Stimulated activated naive B cell treated with anti-CD40 and anti-IgM and Interleukin-4, amounts not matched to agents 10 μg/mL and 1 μg/mL and 100 μg/mL, for 72 hours (primary cell): ENCODE results near the gene ACTA2.

Experiments used
- ATAC-seq, 2 donors: fragments of 150-1000 bp; cut with Tn5 transposase; replicated peaks; 2 replicates each; pipeline ENCODE4 v1.10.0; 2021; ENCODE audit warnings: moderate library complexity in 1 of 2
- DNase-seq: peaks from one replicate; pipeline ENCODE4 v3.0.0; 2021
- H3K27ac Mint-ChIP-seq: one replicate; pipeline ENCODE4 v1.8.0; 2022; ENCODE audit warnings: mild to moderate bottlenecking, mixed read lengths
- H3K27me3 Mint-ChIP-seq, 2 donors: one replicate each; pipeline ENCODE4 v1.8.0; 2022; ENCODE audit warnings: mixed read lengths in 2 of 2
- H3K36me3 Mint-ChIP-seq, 2 donors: one replicate each; pipeline ENCODE4 v1.8.0; 2022; ENCODE audit warnings: mixed read lengths in 2 of 2, mild to moderate bottlenecking in 1 of 2
- H3K4me1 Mint-ChIP-seq, 2 donors: one replicate each; pipeline ENCODE4 v1.8.0; 2022; ENCODE audit warnings: mixed read lengths in 2 of 2, mild to moderate bottlenecking in 1 of 2
- H3K4me3 Mint-ChIP-seq, 2 donors: one replicate each; pipeline ENCODE4 v1.8.0; 2022; ENCODE audit warnings: mild to moderate bottlenecking in 2 of 2, mixed read lengths in 2 of 2, moderate library complexity in 1 of 2
- H3K9me3 Mint-ChIP-seq, 2 donors: one replicate each; pipeline ENCODE4 v1.8.0; 2022; ENCODE audit warnings: mixed read lengths in 2 of 2, mild to moderate bottlenecking in 1 of 2

The ACTA2 gene

GRCh38 chr10:88952647-88953111, at the start of gene ACTA2:
ACTA2 (minus strand) TSS chr10:88952773; CDS start chr10:88948930, 3,843 bp downstream.
- Mint-ChIP-seq H3K27me3 (no peaks in the 10 kb centered on the region), H3K36me3 (peaks cover 18 to 23% of the 10 kb centered on the region in 2 donors), H3K4me3 (no peak within 1 kb of the TSS), H3K4me1 (peaks cover 0 to 2% of the 10 kb centered on the region in 2 donors), H3K27ac (no peak within 1 kb of the TSS), H3K9me3 (peaks cover 0 to 8% of the 10 kb centered on the region in 2 donors)
- ATAC-seq (no peak), DNase-seq (no peak)

- no peak overlapping the region for H3K4me3 Mint-ChIP-seq
- ATAC-seq (no peak), DNase-seq (no peak)
- no peaks in the 10 kb centered on the region for H3K9me3 Mint-ChIP-seq
- no peak overlapping the region for H3K27ac Mint-ChIP-seq
- peaks cover 4 to 6% of the 10 kb centered on the region in 2 donors for H3K36me3 Mint-ChIP-seq
- H3K27me3 Mint-ChIP-seq: no peaks in the 10 kb centered on the region
- peaks cover 7 to 12% of the 10 kb centered on the region in 2 donors for H3K4me1 Mint-ChIP-seq
These were observed 49.1 kb upstream of the ACTA2 start for GRCh38 chr10:89001729-89002072.

- DNase-seq (no peak), ATAC-seq (no peak)
- H3K27me3 Mint-ChIP-seq: no peaks in the 10 kb centered on the region
- peaks cover 4 to 6% of the 10 kb centered on the region in 2 donors for H3K36me3 Mint-ChIP-seq
- peaks cover 8 to 13% of the 10 kb centered on the region in 2 donors for H3K4me1 Mint-ChIP-seq
- H3K9me3 Mint-ChIP-seq: no peaks in the 10 kb centered on the region
- H3K27ac Mint-ChIP-seq: no peak overlapping the region
- H3K4me3 Mint-ChIP-seq: no peak overlapping the region
These were observed 48.6 kb upstream of the ACTA2 start for GRCh38 chr10:89001024-89001728.

GRCh38 chr10:88999625-89000024, 47.1 kb upstream of the ACTA2 start:
- no peak for DNase-seq
- Mint-ChIP-seq H3K36me3 (peaks cover 2 to 4% of the 10 kb centered on the region in 2 donors), H3K27ac (no peak overlapping the region), H3K4me3 (no peak overlapping the region), H3K27me3 (no peaks in the 10 kb centered on the region), H3K4me1 (peaks cover 8 to 13% of the 10 kb centered on the region in 2 donors), H3K9me3 (no peaks in the 10 kb centered on the region)
- no peak for ATAC-seq

- peaks cover 0 to 2% of the 10 kb centered on the region in 2 donors for H3K36me3 Mint-ChIP-seq
- H3K9me3 Mint-ChIP-seq: no peaks in the 10 kb centered on the region
- peak; percentile 81 to 83 for ATAC-seq
- H3K4me3 Mint-ChIP-seq: no peak overlapping the region
- DNase-seq: no peak
- peaks cover 12 to 16% of the 10 kb centered on the region in 2 donors for H3K4me1 Mint-ChIP-seq
- no peak overlapping the region for H3K27ac Mint-ChIP-seq
- H3K27me3 Mint-ChIP-seq: no peaks in the 10 kb centered on the region
These were observed 44.4 kb upstream of the ACTA2 start for GRCh38 chr10:88996927-88997326.

GRCh38 chr10:88995156-88995876, 42.7 kb upstream of the ACTA2 start:
- no peaks in the 10 kb centered on the region for H3K27me3 Mint-ChIP-seq
- peaks cover 0 to 2% of the 10 kb centered on the region in 2 donors for H3K36me3 Mint-ChIP-seq
- H3K4me3 Mint-ChIP-seq: peak overlapping the region in 1 of 2 donors; percentile 13
- peak overlapping the region; percentile 31 for H3K27ac Mint-ChIP-seq
- H3K9me3 Mint-ChIP-seq: no peaks in the 10 kb centered on the region
- H3K4me1 Mint-ChIP-seq: peaks cover 14 to 24% of the 10 kb centered on the region in 2 donors
- ATAC-seq (no peak), DNase-seq (no peak)

- no peaks in the 10 kb centered on the region for H3K27me3 Mint-ChIP-seq
- peaks cover 0 to 2% of the 10 kb centered on the region in 2 donors for H3K36me3 Mint-ChIP-seq
- DNase-seq (no peak), ATAC-seq (no peak)
- H3K4me3 Mint-ChIP-seq: no peak overlapping the region
- peaks cover 20 to 31% of the 10 kb centered on the region in 2 donors for H3K4me1 Mint-ChIP-seq
- H3K27ac Mint-ChIP-seq: peak overlapping the region; percentile 42
- no peaks in the 10 kb centered on the region for H3K9me3 Mint-ChIP-seq
These were observed 41.4 kb upstream of the ACTA2 start for GRCh38 chr10:88994019-88994418.

- Mint-ChIP-seq H3K9me3 (no peaks in the 10 kb centered on the region), H3K27me3 (no peaks in the 10 kb centered on the region), H3K27ac (no peak overlapping the region), H3K4me3 (peak overlapping the region; percentile 62 to 64), H3K4me1 (peaks cover 20 to 31% of the 10 kb centered on the region in 2 donors), H3K36me3 (no peaks in the 10 kb centered on the region)
- ATAC-seq: no peak
- no peak for DNase-seq
These were observed 40.5 kb upstream of the ACTA2 start for GRCh38 chr10:88992921-88993524.

GRCh38 chr10:88991899-88992320, 39.3 kb upstream of the ACTA2 start:
- peak overlapping the region; percentile 96 for H3K27ac Mint-ChIP-seq
- ATAC-seq (peak; percentile 12 to 13), DNase-seq (no peak)
- peaks cover 18 to 27% of the 10 kb centered on the region in 2 donors for H3K4me1 Mint-ChIP-seq
- H3K4me3 Mint-ChIP-seq: peak overlapping the region; percentile 98 to 99
- no peaks in the 10 kb centered on the region for H3K9me3 Mint-ChIP-seq
- no peaks in the 10 kb centered on the region for H3K36me3 Mint-ChIP-seq
- no peaks in the 10 kb centered on the region for H3K27me3 Mint-ChIP-seq

GRCh38 chr10:88991161-88991898, 38.8 kb upstream of the ACTA2 start:
- peak overlapping the region; percentile 96 for H3K27ac Mint-ChIP-seq
- peak; percentile 57 for DNase-seq
- peaks cover 17 to 27% of the 10 kb centered on the region in 2 donors for H3K4me1 Mint-ChIP-seq

GRCh38 chr10:88990384-88991160, 38.0 kb upstream of the ACTA2 start, which contains the start of gene FAS:
FAS (plus strand) TSS chr10:88990798; CDS start chr10:88990877, 79 bp downstream.
- Mint-ChIP-seq H3K36me3 (peaks cover 0 to 4% of the 10 kb centered on the region in 2 donors), H3K4me3 (peak within 1 kb of the TSS; percentile 98 to 99)

More at GRCh38 chr10:88991161-88991898, 38.8 kb upstream of the ACTA2 start:
- peaks cover 3% of the 10 kb centered on the region in 2 donors for H3K9me3 Mint-ChIP-seq
- H3K27me3 Mint-ChIP-seq: no peaks in the 10 kb centered on the region
- ATAC-seq: peak; percentile 65 to 68
- H3K36me3 Mint-ChIP-seq: peaks cover 0 to 2% of the 10 kb centered on the region in 2 donors
- peak overlapping the region; percentile 98 to 99 for H3K4me3 Mint-ChIP-seq

GRCh38 chr10:88989824-88990383, 37.3 kb upstream of the ACTA2 start:
- ATAC-seq: peak; percentile 8 to 14
- peaks cover 17 to 28% of the 10 kb centered on the region in 2 donors for H3K4me1 Mint-ChIP-seq
- H3K27ac Mint-ChIP-seq: peak overlapping the region; percentile 96
- peaks cover 0 to 4% of the 10 kb centered on the region in 2 donors for H3K36me3 Mint-ChIP-seq
- no peak for DNase-seq
- peaks cover 4% of the 10 kb centered on the region in 2 donors for H3K9me3 Mint-ChIP-seq
- H3K4me3 Mint-ChIP-seq: peak overlapping the region; percentile 98 to 99
- H3K27me3 Mint-ChIP-seq: no peaks in the 10 kb centered on the region

More at GRCh38 chr10:88990384-88991160, 38.0 kb upstream of the ACTA2 start, which contains the start of gene FAS:
- Mint-ChIP-seq H3K27me3 (no peaks in the 10 kb centered on the region), H3K9me3 (peaks cover 4% of the 10 kb centered on the region in 2 donors), H3K27ac (peak within 1 kb of the TSS; percentile 96), H3K4me1 (peaks cover 17 to 28% of the 10 kb centered on the region in 2 donors)
- ATAC-seq: peak; percentile 88 to 89
- DNase-seq: peak; percentile 76

- H3K27me3 Mint-ChIP-seq: no peaks in the 10 kb centered on the region
- peaks cover 0 to 4% of the 10 kb centered on the region in 2 donors for H3K36me3 Mint-ChIP-seq
- no peak overlapping the region for H3K4me3 Mint-ChIP-seq
- no peak for ATAC-seq
- peaks cover 17 to 28% of the 10 kb centered on the region in 2 donors for H3K4me1 Mint-ChIP-seq
- H3K27ac Mint-ChIP-seq: no peak overlapping the region
- H3K9me3 Mint-ChIP-seq: peaks cover 4% of the 10 kb centered on the region in 2 donors
- DNase-seq: no peak
These were observed 36.9 kb upstream of the ACTA2 start for GRCh38 chr10:88989423-88989822.
